ENCODE measurements around the gene CTNNBIP1.

Gene CTNNBIP1

DNA sequence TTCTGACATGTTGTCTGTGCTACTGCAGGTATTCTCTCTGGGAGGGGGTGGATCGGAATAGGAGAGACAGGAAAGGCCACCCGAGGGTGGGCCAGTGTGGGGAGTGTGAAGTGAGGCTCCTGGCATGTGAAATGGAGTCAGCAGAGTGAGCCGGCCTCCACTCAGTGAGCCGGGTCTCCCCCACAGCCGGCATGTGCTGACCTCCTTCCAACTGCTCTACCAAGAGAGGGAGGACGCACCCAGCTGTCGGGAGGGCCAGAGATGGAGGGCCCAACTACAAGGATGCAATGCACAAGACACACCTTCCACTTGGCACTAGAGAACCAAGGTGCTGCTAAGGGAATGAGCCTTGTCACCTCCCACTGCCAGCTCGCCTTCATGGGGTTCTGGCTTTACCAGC, 58.1 kb downstream of the CTNNBIP1 start:
- no peak for DNase-seq

DNA sequence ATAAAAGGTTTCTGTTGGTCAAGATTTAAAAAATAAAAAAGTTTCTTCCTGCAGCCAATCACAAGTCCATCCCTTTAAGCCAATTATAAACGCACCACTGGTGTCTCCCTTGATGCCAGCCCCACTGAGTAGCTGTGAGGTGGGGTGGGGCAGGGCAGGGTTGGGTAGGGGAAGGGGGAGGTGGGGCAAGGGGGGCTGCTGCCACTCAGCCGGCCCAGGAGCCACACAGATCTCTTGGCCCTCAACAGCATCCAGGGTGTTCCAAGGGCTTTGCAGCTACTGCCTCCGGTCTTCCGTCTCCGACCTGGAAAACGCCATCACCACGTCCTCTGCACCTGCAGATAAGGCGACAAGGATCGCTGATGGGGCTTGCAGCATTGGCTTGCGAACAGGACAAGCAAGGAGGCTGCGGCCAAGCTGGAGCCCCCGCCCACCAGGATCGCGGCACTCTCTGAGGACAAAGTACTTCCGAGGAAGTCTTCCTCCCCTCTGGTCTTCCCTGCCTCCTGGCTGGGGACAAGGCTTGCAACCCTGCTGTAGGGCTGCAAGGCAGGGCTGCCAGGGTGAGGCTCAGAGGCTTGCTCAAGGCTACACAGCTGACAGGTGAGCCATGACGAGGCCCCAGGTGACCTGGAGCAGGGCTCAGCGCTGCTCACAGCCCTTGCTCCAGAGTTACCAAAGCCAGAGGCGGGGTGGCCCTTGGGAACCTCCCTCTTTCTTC, 59.5 kb downstream of the CTNNBIP1 start:
- peak in 1 of 2 donors; percentile 7 for DNase-seq

DNA sequence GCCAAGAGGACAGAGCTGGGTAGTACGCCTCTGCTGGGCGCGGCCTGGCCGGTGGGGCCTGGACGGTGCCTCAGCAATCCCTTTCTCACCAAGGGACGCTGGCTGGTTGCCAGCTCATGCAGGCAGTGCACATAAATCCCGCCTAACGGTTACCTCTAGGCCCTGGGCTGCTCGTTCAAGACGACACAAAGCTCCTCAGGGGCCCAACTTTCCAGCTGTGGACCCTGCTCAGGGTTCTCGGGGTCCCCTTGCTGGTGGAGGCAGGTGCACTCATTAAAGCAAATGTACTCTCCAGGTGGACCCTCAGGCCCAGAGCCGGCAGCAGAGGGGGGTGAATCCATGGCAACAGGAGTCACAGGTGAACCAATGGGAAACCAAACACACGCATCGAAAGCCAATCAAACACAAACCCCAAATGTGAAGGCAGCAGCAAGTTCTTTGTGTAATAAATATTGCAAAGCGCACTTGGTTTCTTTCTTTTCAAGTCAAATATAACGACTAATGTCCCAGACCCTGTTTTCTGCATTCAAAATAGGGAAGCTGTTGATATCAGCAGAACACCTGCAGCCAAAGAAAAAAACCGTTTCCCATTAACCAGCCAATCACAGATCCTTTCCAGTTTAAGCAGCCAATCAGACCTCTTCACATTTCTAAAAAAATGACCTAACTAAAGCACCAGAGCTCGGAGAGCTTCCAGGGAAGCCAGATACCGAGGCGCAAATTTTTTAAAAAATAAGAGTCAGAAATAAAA, 60.2 kb downstream of the CTNNBIP1 start:
- no peak for DNase-seq

DNA sequence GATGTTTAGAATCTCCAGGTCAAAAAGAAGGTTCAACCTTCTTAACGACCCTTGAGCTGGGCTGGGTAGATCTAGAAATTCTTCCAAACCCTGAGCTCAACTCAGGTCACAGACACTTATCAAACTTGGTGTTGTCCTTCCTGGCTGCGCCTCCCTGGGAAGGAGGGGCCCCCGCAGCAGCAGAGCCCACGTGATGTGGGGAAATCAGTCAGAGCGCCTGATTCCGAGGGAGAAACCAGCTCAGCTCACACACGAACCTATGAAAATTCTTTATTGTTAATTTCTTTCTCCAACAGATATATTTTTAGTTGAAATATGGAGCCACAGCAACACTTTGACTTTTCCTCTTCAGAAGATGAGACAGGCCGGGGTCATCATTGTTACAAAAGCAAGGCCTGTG, 62.0 kb downstream of the CTNNBIP1 start:
- DNase-seq, result no peak

DNA sequence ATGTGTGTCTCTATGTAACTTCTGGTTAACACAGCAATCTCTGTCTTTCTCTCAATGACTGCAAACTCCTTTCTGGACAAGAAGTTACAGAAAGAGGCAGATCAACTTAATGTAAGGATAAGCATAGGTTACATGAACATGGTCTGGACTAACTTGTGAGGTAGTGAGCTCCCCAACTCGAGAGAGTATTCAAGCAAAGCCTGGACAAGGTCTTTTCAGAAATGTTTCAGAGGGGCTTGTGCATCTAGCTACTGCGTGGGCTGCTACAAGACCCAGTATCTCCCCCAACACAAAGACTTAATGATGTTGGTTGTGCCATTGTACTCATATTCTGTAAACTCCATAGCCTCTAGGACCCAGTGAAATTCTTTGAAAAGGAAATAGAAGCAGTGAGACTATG, 62.8 kb downstream of the CTNNBIP1 start:
- no peak for DNase-seq

DNA sequence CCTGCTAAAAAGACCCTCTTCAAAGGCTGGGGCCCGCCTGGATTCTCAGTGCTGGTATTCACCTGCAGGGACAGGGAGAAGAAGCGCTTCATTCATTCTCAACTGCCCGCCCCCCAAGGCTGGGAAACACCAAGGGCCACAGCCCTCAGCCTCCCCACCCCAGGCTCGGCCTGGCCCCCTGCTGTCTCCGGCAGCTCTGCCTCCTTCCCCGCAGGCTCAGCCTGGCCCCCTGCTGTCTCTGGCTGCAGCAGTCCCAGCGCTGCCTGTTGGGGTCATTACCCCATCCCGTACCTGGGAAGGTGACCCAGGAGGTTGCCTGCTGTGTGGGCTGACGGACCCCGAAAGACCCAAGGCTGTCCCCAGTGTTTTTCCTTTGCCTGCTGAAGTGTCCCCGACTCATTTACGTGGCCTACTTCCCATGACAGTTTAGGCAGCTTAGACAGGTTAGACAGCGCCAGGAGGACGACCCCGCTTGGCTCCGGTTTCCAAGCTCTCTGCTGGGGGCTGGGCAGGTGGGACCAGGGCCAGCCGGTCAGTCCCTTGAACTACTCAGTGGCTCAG, 63.4 kb downstream of the CTNNBIP1 start:
- no peak for DNase-seq

DNA sequence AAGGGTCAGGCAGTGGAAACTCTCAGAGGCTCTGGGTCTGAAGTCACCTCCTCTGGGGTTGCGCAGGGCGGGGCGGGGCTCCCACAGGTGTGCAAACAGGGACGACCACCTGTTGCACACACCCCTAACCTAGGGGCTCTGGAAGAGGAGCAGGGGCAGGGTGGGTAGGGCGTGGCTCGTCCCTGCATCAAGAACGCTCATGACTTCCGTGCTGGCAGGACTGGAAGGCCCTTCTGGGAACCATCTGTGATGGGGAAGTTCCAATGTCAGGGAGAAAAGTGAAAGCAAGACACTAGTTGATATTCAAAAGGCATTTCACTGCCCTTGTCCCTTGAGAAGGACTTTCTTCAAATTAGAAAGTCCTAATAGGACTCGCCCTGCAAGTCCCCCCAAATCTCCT, 64.2 kb downstream of the CTNNBIP1 start:
- no peak for DNase-seq

DNA sequence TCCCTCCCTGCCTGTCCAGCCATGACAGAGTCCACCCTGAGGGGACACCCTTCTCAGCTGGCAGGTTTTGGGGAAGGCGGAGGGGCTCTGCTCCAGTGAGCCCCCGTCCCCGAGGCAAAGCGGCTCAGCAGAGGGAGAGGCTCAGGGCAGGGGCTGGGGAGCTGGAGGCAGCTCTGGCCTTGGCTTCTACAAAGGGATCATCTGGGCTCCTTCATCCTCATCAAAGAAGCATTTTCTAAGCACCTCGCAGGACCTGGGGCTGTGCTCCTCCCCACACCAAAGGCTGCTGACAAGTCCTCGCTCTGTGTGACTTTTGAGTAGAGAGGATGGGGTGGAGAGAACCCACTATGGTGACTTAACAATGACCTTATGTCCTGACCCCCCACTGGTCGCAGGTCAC, 65.3 kb downstream of the CTNNBIP1 start:
- DNase-seq, result no peak

DNA sequence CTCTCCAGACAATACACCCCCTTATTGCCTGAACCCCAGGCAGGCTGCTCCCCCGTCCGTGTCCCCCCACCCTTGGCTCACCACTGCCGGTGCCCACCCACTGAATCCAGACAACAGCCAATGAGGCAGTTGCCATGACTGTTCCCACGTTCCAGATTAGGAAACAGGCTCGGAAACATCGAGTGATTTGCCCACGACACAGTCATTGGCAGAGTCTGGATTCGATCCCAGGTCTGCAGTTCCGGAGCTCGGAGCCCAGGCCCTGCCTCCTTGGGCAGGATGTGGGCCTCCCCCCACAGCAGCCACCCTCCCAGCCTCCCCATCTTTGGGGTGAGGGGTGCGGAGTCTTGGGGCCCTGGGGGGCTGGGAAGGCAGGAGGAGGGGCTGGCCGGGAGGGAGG, 66.0 kb downstream of the CTNNBIP1 start:
- no peak for DNase-seq

DNA sequence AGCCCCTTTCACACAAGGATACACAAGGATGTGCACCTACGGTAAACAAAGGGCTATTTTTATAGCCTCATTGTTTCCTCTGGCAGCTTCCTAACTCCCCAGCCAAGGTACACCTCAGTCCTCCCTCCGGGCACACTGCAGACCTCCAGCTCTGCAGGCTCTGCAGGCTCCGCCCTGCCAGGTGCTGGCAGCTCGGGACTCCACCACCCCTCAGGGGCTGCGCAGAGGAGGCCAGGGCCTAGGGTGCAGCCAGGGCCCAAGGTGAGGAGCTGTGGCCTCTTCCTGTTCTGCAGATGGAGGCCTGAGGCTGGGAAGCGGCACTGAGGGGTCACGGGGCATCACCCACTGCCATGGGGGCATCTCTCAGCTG, 66.5 kb downstream of the CTNNBIP1 start:
- DNase-seq, result no peak

DNA sequence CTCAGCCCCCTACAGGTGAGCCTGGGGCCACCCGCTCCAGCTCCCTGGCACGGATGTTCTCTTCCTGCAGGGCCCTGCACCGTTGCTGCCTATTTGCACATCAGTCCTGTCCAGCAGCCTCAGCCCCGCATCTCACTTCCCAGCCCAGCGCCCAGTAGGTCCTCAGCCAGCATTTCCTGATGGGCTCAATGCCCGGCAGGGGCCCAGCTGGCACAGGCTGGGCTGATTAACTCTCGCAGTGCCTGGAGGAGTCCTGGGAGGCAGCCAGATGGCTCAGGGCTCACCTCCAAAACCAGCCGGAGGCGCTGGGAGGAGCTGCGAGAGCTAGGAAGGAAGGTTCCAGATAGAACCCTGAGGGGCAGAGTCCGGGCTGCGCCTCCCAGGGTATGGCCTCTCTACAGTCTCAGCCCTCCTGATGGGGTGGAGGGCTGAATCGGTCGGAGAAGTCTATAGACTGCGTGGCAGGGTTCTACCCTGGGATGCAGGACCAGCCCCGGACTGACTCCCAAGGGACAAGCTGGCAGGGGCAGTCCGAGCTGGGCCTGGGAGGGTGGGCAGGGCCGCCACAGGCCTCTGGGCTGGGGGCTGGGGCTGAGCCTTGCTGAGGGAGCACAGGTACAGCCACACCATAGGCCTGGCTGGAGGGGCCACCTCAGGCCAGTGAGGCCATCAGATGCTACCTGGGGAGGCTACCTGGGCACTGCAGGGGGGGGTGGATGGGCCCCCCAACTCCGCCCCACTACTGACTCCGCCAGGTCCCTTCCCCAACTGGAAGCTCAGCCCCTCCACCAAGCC, 67.1 kb downstream of the CTNNBIP1 start:
- no peak for DNase-seq

DNA sequence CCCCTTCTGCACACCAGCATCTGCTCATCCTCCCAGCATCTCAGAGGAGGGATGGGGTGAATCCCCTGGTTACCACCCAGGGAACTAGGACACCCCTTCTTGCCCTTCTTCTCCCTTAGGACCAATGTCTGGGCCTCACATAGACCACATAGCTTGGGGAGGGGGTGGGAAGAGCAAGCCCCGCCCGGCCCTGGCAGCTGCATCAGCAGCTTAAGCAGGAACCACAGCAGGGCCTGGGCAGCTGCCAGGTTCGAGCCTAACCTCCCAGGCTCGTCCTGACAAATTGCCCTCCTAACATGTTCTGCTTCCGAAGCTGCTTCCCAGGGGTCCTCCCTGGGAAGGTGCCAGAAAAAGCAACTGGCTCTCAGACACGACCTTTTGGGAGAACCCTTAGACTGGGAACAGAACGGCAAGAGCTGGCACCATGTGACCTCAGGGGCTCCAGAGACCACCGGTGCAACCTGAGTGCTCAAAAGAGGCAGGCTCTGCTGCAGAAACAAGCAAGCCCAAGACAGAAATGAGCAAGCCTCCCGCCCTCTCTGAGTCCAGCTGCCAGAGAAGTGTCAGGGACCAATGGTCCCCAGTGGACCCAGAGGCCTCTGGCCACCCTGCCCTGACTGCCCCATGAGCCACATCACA, 67.9 kb downstream of the CTNNBIP1 start:
- DNase-seq, result no peak

DNA sequence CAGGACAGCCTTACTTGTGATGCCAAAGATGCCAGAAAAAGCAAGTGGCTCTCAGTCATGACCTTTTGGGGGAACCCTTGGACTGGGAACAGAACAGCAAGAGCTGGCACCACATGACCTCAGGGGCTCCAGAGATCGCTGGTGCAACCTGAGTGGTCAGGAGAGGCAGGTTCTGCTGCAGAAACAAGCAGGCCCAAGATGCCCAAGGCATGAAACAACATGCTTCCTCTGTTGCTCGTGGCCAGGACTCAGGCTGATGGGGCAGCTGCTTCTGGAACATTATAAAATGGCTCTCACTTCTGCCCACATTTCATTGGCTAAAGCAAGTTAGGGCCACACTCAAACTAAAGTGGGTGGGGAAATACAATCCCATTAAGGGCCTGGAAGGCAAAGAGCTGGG, 68.6 kb downstream of the CTNNBIP1 start:
- DNase-seq, result no peak

DNA sequence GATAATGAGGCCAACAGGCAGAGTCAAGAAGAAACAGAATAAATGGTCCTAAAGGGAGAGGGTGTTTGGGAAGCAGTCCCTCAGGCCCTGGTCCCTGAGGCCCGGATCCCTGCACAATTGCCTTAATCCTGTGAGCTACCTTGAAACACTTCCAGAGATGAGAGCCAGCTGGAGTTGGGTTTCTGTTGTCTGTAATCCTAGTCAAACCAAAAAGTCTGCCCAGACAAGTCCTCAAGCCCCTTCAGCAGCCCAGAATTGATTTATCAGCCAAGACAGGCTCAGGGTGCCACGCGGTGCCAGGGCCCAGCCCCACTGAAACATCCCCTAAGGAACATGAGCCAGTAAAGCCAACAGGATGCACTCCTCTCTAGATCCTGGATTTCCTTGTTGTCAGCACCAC, 69.9 kb downstream of the CTNNBIP1 start:
- no peak for DNase-seq

DNA sequence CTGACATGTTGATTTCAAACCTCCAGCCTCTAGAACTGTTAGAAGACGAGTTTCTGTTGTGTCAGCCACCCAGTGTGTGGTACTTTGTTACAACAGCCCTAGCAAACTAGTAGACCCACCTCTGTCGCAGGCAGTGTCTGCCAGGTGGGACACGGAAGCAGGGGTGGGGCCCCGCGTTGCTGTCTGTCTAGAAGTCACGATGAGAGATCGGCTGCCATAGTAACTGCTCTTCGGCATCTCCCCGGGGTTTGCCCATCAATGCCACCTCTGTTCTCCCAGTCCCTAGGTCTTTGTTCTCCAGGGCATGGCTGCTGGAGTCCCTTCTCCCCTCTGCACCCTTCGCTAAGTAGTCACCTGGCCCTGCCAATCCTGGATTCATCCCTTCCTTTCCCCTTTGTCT, 71.1 kb downstream of the CTNNBIP1 start:
- DNase-seq, result no peak

DNA sequence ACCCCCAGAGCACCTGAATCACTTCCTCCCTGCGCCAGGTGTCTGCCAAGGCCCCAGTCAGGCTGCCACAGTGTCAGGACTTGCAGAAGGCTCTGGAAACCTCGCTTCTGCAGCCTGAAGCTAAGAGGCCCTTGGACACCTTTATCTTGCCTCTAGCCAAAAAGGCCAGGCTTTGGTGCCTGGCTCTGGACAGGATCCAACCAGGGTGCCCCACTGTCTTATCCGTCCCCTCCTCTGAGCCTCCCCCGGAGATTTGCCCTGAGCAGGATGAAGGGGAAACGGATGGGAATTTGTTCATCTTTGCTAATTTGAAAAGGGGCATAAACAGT, 73.5 kb downstream of the CTNNBIP1 start:
- no peak for DNase-seq

DNA sequence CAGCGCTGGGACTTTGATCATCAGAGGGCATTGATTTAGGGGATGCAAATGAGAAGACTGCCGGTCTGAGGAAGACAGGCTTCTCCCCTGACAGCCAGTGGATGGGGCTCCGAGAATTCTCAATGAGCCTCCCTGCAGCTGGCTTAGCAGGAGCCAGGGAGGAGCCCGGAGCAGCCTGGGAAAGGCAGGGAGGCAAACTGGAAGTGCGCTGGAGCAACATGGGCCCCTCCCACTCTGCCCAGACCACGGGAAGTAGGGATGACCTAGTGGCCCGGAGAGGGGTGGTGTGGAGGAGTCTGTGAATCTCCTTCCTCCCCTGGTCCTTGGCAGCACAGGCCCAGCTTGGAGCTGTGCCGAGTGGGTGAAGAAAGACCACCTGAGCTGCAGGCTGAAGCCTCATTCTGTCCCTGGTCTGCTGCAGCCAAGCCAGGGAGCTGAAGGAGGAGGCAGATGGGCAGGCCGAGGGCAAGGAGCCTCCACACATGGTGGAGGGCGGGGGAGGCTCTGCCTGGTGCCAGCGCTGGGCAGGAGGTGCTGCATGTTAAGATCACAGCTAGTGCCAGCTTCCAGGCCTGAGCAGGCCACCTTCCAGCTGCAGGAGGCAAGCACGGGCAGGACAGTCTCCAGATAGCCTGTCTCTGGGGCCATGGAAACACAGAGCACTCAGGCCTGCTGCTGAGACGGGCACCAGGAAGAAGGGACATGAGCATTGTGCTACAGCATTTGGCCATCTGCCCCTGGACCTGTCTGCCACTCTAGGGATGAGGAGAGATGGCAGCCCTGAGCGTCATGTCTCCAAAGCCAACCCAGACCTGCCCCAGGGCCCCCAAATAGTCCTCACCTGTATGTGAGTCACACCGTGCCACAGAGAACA, 74.1 kb downstream of the CTNNBIP1 start:
- DNase-seq, result no peak

DNA sequence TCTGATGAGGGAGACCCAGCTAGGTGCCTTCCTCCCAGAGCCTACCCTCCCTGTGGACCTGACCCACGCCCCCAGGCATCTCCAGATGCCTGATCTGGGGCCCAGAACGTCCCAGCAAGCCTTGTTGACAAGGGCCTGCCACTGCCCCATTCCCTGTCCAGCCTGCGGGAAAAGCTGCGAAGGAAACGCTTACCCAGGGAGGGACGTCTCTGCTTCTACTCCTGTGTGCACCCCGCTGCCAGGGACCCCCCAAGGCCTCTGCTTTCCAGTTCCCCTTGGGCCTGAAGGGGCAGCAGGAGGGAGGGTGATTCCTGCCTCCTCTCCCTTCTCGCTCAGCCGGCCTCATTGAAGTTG, 74.7 kb downstream of the CTNNBIP1 start:
- DNase-seq, result no peak

DNA sequence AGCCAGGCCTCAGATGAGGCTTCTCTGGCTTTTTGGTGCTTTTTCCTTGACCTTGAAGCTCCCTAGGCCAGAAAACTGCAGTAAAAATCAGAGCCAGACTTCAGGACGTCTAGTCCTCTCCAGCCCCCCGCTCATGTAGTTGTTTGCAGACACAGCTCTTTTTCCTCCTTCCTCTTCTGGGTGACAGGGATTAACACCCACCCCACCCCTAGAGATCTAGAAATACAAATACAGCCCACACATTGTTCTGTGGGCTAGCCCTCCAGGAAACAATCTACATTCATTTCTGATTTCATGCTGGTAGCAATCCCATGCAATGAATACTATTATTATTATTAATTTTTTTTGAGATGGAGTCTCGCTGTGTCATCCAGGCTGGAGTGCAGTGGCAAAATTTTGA, 76.4 kb downstream of the CTNNBIP1 start:
- no peak for DNase-seq

DNA sequence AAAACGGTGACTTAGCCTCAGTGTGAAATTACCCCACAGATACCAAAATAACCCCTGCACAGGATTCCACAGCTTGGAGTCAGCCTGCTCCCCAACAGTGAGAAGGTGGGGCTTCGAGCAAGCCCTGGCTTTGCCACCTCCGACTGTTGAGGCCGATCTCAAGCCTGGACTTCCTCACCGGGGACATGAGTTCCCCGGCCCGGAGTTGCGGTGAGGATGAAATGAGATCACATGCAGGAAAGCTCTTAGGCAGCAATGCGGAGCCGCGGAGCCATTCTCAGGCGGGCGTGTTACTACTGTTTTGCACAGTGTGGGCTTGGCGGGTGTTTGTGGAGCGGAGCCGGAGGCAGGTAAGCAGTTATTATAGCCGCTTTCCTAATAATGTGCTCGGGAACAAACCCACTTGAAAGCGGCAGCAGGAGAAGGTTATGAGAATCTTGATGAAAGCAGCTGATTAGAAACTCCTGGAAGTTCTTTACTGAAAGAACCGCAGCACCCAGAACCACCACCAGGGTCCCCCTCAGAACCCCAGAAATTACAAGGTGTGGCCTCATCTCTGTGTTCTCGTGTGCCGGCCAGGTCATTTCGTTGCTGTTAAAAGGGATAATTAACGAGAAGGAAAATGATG, 82.4 kb downstream of the CTNNBIP1 start:
- peak in 1 of 2 donors; percentile 11 for DNase-seq

DNA sequence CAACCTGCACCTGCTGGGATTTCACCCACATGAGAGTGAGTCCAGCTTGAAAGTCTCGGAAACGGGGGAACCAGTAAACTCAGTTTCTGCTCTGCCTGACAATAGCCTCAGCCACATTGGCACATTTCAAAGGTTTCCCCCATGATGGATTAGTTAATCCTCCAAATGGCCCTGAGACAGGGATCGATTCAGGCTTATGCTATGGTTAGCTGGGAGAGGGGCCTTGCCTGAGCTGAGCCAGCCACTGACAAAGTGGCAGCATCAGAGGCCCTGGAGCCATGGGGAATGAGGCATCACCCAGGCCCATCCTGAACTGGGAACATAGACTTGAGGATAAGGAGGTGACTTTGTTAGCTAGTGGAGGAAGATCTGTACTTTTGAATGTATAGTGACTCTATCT, 83.5 kb downstream of the CTNNBIP1 start:
- no peak for DNase-seq

DNA sequence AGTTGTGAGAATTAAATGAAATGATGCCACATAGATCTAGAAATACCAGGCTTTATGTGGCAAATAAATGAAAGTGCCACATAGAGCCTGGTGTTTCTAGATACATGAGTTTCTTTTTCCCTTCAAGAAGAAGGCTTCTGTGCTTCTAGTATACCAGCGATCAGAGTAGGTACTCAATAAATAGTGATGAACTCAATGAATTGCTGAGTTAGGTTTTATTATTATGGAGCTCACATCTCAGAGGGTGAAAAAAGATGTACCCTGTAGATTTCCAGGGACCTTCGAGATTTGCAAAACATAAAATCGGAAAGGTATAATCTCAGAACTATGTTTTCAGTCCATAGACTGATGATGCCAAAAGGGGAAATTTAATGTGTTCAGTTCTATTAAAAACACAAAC, 84.0 kb downstream of the CTNNBIP1 start:
- DNase-seq, result no peak

All from stimulated activated CD4-positive, alpha-beta T cell treated with anti-CD3 and anti-CD28 coated beads, Interleukin-2, amount 100 ng/mL, for 24 hours (primary cell).